HG03439 (cell line): Measurements from ENCODE around the gene ERBB4.
"Not testable (repeated sequence)": the region's sequence is repeated elsewhere in the genome, so short reads cannot be mapped to it uniquely, and the experiment has no call there.

Experiments
- ATAC-seq: cut with Tn5 transposase; IDR thresholded peaks from one replicate; pipeline ENCODE4 v1.9.1; 2021; ENCODE audit warnings: mild to moderate bottlenecking, moderate library complexity; ENCODE audit not compliant: unreplicated experiment

ERBB4 gene

DNA sequence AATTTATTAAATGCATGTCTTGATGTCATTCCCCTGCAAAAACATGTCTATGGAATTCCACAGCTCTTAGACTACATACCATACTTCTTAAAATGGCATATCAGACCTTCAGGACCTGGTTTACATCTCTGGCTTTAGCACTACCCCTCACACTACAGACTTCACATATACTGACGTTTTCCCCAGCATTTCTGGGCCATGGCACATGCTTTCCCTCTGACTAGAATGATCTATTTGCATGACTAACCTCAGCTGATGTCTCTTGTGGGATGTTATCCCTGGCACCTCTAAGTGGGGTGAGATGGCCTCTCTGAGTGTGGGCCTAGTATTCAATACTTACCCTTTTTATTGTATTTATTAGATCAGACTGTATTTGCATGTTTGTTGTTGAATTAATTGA is 381.6 kb downstream of the ERBB4 start:
- no peak for ATAC-seq

DNA sequence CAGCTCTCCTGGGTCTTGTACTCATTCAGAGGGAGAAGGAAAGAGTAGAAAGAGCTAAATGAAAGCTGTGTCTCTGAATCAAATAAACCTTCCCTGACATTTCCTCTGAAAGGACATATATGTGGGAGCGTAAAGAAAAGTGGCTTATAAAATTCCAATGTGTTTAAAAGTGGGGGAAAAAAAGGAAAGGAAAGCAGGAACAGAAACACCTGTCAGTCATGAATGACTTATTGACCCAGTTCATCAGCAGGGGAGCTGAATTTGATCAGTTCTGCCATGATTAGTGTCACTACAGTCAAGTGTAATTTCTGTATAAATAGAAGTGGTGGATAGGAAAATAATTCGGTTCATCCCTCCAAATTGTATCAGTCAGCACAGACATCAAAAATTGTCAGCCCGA is 382.5 kb downstream of the ERBB4 start:
- ATAC-seq = no peak

DNA sequence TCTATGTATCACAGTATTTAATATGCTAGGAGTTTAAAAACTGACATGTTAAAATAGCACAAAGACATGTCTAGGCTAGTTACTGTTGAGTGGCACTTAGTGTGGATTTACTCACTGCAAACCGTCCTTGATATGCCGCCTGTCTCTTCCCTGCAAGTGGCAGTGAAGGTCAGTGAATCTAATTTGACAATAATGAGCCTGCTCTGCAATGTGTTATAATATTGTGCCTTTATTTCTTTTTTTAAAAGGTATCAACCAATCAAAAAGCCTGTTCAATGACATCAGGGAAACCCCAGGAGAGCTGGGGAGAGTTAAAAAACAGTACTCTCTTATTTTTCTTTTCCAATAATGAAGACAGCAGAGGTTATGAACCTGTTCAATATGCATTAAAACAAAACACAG is 384.1 kb downstream of the ERBB4 start:
- ATAC-seq = no peak

DNA sequence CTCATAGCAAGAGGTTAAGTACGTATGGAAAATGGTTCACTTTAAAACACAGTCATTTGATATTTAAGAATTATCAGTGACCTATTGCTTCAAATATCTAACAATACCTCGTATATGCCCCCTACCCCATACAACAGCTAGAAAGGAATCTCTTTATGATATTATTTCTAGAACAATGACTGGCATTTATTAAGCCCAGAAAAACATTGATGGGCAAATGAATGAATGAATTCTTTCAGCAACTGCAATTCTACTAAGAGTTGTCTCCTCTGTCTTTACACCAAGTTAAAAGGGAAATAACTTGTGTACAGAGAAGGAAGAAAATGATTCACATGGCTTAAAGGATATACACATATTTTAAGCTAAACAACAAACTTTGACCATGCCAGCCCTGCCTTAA is 384.7 kb downstream of the ERBB4 start:
- no peak for ATAC-seq

DNA sequence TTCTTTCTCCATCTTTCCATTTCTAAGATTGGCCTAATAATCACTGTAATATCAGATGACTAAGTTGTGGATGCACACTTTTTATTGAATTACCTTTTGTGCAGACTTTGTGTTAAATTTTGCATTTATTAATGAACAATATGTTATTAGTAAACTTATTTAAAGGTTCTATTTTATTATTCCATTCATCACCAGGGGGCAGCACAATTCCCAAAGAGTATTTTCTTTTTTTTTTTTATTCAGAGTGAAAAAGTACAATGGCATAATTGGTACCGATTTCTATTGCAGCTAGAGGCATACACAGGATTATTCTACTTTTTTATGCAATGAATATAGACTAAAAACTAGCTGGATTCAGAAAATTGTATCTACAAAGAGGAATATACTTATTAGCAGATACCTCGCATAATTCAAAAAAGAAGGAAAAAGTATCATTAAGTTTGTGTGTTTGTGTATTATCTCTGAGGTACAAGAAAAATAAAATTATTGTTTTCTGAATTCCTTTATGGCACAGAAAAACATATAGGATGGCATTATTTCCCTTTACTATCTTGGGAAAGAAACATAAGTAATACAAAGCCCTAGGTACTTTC is 390.6 kb downstream of the ERBB4 start:
- no peak for ATAC-seq

DNA sequence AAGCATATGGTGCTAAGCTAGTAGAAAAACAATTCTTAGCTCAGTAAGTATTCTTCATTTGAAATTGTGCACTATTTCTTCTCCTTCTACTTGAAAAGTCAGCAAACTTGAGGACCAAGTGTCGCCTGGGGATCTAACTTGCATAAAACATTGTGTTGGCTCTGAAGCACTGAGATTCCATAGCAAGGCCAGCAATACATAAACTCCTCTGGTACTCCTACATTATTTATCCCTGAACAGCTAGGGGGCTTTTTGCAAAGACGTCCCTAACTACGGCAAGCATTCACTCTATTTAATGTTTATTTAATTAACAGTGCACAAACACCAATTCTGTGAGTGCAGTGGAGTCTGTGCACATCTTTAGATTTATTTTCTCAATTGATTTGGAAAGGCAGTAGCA is 392.2 kb downstream of the ERBB4 start:
- ATAC-seq = no peak

DNA sequence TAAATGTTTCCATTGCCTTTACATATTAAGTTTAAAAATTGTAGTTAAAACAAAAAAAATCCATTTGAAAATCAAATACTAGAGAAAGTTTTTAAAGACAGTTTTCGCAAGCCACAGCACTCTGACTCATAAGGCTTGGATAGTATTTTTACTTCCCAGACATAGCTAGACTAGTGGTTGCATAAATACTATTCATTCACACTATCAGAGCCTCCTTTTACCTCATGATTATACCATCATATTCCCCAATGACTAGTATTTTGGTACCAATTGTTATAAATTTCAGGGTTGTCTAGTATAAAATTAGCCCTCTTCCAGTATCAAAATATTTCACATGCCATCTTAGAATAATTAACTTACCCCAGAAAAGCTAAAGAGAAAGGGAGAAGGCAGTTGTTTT is 393.5 kb downstream of the ERBB4 start:
- no peak for ATAC-seq

DNA sequence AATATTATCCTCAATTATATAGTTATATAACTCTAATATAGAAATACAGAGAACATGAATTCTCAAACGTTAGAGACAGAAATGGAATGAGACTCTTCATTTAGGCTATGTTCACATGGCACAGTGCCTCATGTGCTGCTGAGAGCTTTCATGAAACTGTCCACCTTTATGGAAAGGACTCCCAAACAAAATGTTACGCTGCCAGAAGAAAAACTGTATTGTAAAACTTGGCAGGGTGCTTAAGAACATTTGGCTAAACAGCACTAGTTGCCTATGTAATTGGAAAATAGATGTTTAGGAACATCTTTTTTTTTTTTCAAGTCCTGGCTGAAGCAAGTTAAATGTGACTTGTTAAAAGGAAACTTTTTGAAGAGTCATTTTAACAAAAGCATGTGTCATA is 396.0 kb downstream of the ERBB4 start:
- ATAC-seq = no peak

DNA sequence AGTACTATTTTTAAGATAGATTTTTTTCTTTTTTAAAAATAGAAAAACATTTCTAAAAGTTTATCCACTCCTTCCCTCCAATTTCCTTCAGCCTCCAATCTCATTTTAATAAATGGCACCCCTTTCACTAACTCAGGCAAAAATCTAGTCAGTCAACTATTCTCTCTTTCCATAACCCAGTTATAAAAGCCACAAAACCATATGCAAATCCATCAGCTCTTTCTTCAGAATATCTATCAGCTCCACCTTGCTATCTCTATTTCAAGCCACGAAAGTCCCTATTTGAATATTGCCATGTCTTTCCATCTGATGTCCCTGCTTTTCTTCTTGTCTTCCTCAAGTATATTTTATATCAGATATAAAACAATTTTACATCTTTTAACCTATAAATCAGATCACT is 397.1 kb downstream of the ERBB4 start:
- no peak for ATAC-seq

DNA sequence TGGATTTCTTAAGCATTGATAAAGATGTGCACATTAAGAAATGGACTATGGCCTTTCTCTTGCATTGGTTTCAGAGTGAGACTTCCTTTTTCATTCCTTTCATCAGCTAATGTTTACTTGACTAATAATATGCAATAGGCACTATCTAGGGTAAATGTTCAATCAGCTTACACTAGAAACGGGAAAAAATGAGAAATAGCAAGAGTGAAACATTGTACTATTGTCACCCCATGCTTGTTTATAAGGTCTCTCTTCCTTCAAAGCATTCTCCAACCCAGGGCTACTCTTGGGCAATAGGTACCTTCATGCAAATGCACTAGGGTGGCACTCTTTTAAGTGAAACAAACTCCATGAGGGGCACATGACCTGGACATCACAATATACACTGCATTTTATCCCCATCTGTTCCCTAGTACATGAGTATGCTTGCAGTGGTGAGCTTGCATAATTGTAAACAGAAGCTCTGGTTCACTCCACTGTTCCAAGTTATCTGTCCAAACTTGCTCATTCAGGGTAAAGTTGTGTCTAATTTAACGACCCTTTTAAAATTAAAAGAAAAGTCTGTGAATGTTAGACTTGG is 402.3 kb downstream of the ERBB4 start:
- no peak for ATAC-seq

DNA sequence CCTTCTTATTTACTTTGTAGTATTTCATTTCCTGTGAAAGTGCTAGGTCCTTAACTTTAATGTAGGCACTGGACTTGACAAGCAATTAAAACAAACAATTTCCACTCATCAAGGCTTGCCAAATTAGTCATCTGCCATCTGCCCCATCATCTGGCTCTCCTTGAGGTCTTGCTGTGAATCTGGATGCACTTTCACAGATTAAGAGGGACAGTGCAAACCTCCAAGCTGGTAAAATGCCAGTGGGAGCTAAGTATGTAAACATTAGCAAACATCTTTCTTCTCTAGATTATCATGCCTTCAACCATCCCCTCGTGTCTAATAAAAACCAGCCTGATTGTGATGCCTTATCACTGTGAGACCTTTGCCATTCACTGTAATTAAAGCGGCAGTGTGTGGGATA is 402.9 kb downstream of the ERBB4 start:
- ATAC-seq = no peak

DNA sequence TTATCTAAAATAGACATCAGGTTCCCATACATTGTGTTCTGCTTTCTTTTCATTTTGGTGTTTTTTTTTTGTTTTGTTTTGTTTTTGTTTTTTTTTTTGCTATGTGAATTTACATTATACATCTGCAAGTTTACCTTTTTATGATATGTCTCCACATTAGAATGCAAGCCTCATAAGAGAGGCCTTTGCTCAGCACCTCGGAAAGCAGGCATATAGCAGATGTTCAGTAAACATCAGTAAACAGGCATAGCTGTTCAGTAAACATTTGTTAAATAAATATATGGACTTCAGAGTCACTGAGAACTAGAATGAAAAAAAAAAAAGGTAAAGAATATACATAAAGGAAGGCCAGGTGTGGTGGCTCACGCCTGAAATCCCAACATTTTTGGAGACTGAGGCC is 405.3 kb downstream of the ERBB4 start:
- no peak for ATAC-seq

DNA sequence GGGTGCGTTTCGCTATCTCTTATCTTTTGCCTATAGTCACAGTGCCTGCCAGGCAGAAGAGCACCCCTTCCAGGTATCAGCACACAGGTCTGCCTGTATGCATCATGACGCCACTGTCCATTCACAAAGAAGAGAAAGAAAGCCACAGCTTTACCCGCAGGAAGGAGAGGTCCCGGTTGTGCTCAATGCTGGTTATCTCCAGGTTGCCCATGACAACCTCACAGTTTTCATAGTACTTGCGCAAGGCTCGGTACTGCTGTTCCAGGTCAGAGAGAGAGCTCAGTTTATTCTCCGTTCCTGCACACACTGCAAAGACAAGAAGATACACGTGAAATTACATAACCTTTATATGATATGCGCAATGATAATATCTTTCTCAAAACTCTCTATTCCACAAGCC is 414.0 kb downstream of the ERBB4 start:
- ATAC-seq = no peak

DNA sequence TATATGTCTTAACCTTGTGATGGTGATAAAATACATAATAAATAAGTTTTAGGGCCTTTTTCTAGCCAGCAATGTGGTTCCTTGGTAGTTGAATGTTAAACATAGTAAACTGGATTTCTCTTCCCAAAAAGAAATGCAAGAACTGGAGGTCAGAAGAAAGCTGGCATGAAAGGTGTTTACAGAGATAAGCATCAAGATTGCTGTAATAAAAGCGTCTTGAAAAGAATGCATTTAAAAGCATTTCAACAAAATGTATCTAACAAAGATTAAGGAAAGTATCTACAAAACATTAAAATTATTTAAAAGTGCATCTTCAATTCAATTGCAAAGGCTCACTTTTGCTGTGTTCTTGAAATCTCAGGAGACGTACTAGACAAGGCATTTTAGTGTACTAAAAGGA is 419.0 kb downstream of the ERBB4 start:
- ATAC-seq = no peak

DNA sequence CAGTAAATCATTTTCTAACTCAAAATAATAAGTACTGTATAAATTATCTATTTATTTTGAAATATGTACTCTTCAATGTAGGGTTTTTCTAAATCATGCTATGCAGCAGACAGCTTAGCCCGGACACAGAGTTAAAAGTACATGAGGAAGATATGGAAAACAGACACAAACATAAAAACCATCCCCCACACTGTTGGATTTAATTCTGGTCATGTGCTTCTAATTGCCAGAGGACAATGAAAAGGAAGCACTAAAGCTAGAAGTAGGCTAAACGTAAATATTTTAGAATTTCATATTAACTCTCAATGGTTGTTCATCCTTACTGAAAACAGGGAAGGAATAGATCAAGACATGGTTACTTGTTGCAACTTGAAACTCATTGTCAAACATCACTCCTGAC is 420.7 kb downstream of the ERBB4 start:
- no peak for ATAC-seq

DNA sequence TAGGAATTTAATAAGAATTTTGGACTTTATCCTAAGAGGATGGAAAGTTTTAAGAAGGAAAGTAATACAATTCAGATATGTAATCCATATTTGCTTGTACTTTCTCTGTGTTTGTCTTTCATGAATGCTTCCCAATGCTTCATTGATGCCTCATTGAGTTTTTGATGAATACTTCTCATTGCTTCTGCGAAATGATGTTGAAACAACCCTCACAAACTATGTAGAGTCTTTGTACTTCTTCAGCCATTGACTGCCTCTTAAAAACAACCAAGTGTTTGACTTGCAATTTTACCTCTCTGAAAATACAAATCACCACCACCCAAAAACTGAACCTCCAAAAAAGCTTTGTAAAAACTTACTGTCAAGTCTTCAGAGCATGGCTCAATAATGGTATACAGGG is 424.1 kb downstream of the ERBB4 start:
- no peak for ATAC-seq

DNA sequence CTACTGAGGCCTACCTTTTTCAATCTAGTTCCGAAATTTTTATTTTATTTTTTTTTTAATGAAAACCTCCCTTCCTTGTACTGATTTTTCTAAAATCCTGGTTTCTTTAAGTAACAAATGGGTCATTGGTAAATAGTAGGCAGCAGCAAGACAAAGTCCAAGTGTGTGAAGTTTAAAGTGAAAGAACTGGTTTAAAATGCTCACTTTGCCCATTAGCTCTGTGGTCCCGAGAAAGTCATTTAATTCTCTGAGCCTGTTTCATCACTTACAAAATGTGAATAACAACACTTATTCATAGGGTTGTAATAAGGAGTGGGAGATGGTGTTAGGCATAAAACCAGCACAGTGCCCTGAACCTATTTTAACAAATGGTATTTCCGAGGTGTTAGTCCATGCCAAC is 426.2 kb downstream of the ERBB4 start:
- ATAC-seq = no peak

DNA sequence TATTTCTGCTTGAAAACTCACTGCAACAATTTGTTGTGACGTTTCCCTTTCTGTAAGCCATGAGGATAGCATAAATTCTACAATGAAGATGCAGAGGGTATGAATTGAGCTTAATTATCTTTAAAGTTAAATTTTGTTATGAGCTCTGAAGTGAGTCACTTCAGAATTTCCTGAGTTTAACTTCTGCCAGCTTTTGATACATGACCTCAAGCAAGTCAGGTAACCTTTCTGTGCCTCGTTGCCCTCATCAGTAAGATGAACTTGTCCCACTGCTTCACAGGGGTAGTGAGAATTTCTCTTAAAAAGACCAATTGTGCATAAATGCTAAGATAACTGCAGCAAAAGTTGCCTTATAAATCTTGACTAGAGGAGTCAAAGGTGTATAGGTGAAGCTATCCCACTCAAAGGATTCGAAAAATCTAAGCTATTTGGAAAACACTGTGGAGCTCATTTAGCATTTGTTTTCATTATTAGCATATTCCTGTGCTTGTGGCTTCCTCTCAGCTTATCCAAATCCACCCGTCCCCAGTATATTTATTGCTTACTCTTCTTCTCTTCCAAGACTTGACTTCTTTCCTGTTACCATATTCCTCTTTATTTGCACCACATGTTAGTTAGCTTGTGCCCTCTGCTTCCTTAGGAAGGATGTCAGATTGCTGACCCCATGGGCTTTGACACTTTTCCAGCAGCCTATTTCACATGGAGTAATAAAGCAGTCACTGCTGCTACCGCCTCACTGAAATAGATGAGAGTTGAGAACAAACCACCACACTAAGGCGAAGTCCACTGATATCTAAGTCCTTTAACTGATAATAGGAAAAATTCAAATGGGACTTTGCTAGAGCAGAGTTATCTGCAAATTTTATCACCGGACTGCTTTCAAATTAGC is 428.6 kb downstream of the ERBB4 start:
- ATAC-seq = no peak

DNA sequence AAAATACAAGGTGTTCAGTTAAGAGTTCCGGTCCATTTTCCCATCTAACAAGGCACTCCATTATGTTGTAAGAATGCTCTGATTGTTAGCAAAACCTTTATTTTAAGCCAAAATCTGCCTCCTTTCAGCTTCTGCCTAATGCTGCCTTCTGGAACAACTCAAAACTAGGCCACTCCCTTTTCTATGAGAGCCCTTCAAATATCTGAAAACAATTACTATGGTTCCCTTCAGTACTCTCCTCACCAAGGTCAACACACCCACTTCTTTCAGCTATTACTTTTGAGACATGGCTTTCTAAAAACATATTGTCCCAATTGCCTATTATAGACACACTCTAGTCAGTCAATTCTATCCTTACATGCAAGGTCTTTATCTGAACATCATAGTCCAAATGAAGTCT is 429.4 kb downstream of the ERBB4 start:
- ATAC-seq = no peak

DNA sequence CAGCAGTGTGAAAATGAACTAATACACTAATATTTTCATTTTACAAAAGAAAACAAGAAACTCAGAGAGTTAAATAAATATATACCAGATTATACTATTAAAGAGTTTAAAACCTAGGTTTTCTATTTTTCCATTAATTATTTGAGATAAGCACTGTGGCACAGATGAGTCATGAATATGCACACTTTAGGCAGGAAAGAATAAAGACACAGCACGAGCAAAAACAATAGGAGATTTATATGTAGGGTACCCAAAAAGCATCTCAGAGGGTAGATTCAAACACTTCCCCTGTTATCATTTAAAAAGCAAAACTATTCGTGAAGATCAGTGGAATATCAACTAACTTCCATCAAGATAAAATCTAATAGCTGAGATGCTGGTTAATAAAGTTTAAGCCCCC is 430.6 kb downstream of the ERBB4 start:
- ATAC-seq = no peak

DNA sequence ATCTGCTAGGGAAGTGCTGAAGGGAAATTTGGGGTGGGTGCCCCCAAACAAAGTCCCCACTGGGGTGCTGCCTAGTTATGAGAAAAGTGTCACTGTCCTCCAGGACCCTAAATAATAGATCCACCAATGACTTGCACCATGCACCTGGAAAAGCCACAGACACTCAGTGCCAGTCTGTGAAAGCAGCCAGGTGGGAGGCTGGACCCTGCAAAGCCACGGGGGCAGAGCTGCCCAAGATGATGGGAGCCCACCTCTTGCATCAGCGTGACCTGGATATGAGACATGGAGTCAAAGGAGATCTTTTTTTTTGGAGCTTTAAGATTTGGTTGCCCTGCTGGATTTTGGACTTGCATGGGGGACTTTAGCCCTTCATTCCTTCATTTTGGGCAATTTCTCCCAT is 431.6 kb downstream of the ERBB4 start:
- ATAC-seq = no peak

DNA sequence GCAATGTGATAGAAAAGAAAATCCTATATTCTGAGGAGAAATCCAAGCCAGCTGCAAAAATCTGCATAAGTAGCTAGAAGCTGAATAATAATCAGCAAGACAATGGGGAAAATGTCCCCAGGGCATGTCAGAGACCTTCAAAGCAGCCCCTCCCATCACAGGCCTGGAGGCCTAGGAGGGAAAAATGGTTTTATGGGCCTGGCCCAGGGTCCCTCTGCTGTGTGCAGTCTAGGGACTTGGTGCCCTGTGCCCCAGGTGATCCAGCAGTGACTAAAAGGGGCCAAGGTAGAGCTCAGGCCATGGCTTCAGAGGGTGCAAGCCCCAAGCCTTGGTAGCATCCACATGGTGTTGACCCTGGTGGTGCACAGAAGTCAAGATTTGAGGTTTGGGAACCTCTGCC is 432.1 kb downstream of the ERBB4 start:
- ATAC-seq = not testable (repeated sequence)
